Renal cortex interstitium (tissue), 11 donors: ENCODE data around the gene PROSER2. TPM values are rescaled to one million over a fixed set of nuclear protein-coding genes. Genes with fewer than 3 reads are reported as not detected.

Experiments used
- DNase-seq, 11 donors: peaks; one replicate each; pipeline ENCODE4 v3.0.0-alpha.2; 2013; ENCODE audit warnings: low read depth in 9 of 11, low spot score in 4 of 11; ENCODE audit errors: extremely low read depth in 1 of 11
- polyA plus RNA-seq, 3 donors: library from polyadenylated mRNA; unstranded; fragments of 120-200 nt; gene quantifications; one replicate each; pipeline ENCODE4 v1.2.1, GENCODE V29; 2013; ENCODE audit not compliant: insufficient read length in 3 of 3

The PROSER2 gene
- polyA plus RNA-seq, 3 donors = 3.8 to 6.6 (median 5.4) TPM

DNA sequence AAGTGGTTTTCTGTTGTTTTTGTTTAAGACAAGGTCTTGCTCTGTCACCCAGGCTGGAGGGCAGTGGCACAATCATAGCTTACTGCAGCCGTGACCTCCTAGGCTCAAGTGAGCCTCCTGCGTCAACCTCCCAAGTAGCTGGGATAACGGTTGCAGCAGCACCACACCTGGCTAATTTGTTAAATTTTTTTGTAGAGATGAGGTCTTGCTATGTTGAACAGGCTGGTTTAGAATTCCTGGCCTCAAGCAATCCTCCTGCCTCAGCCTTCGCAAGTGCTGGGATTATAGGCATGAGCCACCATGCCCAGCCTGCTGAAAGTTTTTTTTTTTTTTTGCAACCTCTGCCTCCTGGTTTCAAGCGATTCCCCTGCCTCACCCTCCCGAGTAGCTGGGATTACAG, 31.1 kb downstream of the PROSER2 start:
- no peak for DNase-seq

DNA sequence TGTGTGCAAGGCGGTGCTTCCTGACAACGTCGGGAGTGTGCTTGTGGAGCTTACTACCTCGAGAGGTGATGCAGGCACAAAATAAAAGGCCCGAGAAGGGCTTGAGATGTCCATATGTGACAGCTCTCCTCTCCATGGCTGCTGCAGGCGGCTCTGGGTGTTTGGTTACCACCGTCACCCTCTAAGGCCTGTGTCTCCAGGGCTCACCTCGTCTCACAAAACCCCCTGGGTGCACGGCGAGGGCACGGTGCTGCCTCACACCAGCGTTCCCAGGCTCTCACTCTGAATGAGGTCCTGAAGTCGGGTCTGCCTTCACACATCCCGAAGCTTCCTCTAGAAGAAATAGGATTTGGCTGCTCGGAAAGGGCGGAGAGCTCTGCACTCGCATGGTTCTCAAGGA, 32.9 kb downstream of the PROSER2 start:
- no peak for DNase-seq

DNA sequence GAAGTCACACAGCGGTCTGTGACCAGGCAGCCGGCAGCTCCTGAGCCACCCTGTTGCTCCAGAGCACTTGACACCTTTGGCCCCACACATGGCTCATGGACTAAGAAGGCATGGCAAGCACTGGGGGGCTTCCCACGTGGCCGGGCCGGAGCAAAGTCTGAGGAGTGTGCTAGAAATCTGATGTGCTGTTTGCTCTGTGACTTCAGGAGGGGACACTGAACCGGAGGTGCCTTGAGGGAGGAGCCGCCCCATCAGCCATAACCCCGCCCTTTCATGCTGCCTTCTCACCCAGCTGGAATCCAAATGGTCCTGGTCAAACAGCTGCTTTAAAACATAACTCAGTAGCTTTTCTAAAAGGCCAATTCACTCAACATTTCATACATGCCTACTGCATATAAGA, 33.5 kb downstream of the PROSER2 start:
- DNase-seq = no peak

DNA sequence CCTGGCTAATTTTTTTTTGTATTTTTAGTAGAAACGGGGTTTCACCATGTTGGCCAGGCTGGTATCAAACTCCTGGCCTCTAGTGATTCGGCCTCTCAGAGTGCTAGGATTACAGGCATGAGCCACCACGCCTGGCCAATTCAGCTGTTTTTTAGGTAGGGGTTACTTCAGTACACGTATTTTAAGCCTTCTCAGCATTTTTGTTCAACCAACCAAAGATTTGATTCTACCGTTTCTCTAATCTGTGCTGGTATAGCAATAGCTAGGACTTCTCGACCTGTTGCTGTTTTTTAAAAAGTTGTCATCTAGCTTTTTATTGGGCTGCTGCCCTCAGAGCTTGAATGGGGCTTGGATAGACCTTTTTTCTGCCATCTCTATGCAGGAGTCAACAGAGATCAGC, 34.9 kb downstream of the PROSER2 start:
- no peak for DNase-seq

DNA sequence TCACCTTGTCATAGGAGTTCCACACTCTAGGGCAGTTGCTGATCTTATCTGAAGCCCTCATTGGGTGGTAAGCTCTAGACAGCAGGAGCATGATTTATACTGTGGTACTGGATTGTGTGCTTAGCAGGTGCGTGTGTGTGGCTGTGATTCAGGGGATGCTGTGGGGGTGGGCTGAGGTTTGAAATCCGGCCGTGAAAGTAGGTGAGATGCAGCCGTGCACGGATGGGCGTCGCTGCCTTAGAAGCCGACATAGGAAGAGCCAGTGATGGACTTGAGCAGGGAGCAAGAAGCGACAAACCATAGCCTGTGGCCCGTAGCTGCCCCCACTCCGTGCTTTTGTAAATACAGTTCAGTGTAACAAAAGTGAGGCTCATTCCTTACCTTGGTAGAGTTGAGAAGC, 38.2 kb downstream of the PROSER2 start:
- DNase-seq = no peak

DNA sequence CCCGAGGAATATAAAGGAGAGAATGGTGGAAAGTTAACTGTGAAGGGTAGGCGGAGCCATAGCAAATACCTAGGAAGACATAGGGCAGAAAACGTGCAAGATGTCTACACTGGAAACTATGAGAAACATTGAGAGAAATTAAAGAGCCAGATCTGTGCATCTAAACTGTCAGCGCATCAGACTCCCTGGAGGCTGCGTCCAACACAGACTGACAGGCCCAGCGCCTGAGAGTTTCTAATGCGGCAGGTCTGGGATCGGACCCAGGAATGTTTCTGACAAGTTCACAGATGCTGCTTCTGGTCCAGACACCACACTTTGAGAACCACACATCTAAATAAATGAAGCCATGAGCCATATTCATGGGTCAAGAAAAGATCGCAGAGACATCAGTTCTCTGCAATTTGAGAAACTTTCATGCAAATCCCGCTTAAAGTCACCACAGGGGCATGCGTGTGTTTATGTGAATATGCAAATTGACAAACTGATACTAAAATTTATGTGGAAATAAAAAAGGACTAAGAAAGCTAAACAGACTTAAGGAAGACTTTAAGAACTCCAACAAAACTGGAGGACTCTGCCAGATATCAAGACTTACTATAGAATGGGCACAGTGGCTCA, 38.8 kb downstream of the PROSER2 start:
- no peak for DNase-seq

DNA sequence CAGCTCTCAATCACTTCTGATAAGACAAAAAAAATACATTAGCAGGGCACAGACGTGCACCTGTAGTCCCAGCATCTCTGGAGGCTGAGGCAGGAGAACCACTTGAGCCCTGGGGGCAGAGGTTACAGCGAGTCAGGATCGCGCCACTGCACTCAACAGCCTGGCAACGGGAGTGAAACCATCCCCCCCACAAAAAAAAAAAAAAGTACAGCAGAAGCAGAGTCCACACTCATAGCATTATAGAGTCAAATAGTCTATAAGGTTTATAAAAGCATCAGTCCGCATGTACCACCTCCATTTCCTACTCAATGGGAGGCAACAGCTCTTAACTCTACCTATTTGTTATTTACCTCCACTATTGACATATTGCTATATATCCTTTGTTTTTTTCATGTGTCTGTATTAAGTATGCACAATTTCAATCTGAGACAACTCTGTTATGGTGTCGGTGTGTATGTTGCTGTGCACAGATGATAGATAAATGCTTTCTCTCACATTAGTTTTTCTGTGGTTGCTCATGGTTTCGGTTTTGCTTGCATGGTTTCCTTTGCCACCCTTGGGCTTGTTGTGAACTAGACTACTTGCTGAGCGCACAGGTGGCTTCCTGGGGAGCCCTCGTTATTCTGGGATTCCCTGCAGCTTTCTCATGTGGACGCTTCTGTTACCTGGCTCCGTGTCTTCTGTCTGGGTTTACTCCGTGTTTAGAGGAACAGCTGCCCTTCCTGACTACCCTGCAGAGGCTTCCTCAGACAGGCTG, 40.4 kb downstream of the PROSER2 start:
- DNase-seq = no peak

DNA sequence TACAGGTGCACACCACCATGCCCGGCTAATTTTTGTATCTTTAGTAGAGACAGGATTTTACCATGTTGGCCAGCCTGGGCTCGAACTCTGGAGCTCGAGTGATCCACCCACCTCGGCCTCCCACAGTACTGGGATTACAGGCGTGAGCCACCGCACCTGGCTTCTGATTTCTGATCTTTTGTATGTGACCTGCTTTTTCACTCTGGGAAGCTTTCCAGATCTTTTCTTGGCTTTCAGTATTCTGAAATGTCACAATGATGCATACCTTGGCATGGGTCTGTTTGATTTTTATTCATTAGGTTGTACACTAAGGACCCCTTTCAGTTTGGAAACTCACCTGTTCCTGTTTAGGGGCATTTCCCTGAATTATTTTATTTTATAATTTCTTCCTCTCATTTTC, 41.6 kb downstream of the PROSER2 start:
- DNase-seq = no peak

DNA sequence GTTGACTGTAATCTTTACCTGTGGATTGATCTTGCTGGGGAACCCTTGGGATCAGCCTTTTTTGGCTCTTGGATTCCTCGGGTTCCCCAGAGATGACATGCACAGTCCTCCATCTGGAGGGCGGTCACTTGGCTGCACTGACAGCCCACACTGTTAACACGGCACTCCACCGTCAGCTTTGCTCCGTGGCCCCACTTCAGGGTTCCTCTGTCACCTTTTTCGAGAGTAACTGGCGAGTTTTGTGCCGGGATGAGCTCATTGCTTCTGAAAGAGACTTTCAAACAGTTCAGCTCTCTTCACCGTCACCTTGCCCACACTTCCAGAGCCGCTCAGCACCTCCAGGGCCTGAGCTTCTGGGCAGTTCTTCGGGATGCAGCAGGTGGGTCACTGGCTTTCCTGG, 42.4 kb downstream of the PROSER2 start:
- DNase-seq = no peak

DNA sequence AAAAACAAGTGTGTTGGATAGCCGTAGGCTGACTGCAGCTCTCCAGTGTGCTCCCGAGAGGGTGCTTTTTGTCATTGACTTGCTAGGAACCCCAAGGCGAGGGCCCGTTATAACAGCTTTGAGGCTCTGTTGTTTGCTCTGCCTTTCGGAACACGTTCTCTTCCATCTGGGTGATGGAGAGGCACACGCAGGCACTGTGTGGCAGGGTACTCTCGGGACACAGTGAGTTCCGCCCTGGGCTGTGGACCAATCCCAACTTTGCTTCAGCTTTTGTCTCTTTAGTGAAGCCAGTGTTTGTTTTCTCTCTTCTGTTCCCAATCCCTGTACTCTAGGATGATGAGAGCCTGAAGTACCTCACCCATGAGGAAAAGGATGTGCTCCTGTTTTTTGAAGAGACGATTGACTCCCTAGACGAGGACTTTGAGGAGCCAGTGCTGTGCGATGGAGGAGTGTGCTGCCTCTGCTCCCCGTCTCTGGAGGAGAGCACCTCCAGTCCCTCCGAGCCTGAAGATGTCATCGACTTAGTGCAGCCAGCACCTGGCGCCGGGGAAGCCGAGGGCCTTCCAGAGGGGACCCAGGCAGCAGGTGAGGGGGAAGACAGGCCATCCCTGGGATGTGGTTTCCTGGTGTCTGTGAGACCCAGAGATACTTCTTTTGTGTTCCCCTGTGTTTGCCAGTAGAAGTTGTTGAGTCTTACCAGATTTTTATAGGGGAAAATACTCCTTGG, 43.2 kb downstream of the PROSER2 start:
- no peak for DNase-seq

DNA sequence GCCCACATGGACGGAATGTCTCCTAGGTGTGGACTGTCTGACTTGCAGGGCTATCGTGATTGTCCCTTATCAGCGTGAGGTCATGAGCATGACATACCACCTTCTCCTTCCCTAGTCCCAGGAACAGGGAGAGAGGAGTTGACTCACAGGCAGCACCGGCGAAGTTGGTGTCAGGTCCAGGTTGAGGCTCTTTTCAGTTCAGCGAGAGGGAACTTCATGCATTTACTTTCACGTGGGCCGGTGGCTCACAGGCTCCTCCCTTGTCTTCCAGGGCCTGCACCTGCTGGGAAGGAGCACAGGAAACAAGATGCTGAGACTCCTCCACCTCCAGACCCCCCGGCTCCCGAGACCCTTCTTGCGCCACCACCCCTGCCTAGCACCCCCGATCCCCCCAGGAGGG, 46.1 kb downstream of the PROSER2 start:
- DNase-seq = no peak

DNA sequence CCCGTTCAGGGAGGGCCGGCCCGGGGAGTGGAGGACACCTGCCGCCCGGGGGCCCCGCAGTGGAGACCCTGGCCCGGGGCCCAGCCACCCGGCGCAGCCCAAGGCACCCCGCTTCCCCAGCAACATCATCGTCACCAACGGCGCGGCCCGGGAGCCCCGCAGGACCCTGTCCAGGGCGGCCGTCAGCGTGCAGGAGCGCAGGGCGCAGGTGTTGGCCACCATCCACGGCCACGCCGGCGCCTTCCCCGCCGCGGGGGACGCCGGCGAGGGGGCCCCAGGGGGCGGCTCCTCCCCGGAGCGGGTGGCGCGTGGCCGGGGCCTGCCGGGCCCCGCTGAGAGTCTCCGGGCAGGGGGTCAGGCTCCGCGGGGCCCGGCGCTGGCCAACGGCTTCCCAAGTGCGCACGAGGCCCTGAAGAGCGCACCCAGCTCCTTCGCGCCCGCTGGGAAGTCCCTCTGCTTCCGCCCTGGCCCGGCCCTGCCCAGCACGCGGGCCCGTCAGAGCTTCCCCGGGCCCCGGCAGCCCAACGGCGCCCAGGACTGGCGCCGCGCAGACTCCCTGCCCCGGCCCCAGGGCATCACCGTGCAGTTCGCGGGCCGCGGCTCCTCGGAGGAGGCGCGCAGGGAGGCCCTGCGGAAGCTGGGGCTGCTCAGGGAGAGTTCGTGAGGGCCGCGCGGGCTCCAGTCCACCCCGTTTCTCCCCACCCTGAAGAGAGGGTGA, 46.7 kb downstream of the PROSER2 start:
- no peak for DNase-seq

DNA sequence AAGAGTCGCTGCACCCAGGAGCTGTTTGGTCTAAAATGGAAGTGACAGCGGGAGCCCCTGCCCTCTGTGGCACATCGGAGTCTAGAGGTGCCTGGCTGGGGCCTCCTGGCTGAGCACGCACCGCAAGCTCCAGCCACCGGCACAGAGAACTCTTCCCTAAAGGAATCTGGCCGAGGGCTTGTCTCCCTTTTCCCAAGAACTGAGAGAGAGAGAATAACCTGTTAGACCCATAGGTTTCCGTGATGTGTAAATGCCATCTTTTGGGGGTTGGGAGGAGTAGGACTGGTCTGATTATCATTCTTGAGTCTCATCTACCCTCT, 47.3 kb downstream of the PROSER2 start:
- no peak for DNase-seq

DNA sequence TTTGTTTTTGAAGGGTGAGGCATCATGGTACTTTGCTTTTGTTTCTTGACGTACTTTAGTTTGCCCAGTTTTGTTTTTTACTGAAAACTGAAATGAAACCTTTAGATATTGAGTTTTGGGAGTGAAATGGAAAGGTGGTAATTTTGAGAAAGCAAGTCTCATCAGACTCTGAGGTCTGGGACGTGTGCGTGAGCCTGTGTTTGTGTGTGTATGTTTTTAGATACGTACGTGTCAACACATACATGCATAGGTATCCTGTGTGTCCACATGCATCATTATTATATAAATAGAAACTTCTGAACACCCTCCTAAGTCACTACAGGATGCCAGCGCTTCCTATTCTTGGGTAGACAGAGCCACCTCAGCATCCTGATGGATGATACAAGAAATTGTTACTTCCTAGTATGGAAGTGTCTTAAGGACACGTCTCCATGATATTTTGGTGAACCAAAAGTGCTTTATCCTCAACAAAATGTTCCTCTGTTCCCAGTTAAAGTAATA, 47.8 kb downstream of the PROSER2 start:
- DNase-seq = no peak

DNA sequence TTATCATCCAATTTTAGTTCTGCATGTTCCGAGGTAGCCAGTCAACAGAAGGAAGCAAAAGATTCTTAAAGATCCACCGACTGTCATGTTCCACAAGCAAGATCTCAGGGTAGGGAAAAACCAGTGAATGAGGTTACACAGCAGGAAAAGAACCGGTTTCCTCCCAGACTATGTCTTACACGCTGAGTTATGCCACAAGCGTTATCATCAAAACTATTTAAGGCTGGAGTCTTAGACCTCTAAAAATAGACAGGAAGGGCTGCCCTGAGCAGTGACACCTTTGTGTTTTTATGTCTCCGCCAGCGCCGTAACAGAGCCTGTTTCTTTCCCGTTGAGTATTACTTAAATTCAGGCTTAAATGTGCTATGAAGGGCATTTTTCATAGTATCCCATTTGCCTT, 48.3 kb downstream of the PROSER2 start:
- DNase-seq = no peak

DNA sequence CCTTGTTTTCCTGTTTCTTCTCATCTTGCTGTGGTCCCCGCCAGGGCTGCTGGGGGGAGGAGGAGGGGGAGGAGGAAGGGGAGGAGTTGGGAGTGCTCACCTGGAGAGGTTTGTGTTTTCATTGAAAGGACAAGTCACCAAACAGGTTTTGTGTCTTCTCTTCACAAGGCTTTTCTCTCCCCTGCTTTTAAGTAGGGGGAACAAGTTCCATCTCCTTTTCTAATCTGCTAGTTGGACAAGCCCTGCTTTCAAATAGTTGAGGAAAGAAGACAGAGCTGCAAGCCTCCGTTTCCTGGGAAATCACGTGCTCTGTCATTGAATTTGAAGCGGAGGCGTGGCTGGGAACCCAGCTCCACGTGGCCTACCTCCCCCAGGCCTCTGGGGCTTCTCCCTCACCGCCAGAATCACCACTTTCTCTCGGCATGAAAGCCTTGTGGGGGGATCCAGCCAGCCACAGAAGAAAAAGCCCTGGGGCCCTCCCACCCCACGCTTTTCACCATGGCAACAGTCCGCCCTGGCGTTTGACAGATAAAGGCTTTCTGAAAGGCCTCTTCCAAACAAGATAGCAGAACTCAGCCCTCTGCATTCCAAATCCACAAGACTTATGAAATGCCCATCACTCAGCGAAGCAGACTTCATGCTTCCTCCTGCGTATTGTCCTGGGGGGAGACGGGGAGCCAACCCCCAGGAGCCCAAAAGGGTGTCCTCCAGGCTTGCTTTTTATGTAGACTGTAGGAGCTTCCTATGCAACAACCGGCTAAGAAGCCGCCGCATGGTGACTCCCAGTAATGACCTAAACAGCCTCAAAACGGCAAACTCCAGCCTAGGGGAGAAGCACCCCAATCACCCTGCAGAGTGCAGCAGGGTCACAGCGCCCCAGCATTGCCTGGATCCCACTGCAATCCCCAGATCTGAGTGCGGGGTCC, 51.7 kb downstream of the PROSER2 start:
- DNase-seq = peak; percentile 53 to 73 (median 62)

DNA sequence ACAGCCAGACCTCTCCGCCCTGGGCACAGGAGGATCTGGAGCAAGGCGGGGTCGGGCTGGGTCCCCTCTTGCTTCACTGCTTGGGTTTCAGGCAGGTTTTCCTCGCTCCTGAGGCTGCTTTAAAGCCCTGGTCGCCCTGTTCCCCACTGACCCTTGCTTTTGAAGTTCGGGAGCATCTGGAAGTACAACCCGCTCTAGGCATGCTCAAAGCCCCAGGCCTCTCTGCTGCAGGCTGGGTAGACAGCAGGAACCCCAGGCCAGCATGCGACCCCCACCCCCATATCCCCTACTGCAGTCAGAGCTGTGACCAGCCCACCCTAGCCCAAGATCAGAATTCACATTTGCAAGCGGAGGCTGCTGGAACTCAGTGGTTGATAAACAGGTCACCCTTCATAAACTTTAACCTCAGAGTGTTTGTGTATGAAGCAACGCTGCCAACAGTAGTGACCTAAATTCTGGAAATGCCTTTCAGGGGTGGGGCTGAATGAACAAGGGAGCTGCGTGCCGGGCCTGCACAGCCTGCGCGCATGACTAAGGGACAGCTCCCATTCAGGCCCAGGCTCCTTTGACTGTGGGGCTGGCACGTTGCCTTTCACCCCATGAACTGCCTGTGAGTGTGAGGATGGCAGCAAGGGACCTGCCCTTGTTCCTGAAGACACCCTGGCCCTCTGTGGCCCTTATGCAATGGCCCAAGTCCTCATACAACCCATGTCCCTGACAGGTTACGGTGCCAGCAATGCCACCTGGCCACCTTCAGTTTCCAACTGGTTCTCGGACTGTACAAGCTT, 52.5 kb downstream of the PROSER2 start:
- peak in 9 of 11 donors; percentile 42 to 85 (median 68) for DNase-seq

DNA sequence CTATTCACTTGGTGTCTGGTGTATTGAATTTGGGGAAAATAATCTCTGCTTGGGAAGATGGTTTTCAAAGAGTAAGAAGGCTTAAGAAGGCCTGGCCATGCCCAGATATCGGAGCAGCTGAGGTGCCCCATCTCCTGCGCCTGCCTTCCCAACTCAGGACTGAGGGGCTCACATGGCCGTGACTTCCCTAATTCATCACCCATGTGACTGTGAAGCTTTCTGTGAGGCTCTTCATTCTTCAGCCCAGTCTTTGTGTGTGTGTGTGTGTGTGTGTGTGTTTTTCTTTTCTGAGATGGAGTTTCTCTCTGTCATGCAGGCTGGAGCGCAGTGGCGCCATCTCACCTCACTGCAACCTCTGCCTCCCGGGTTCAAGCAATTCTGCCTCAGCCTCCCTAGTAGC, 53.2 kb downstream of the PROSER2 start:
- DNase-seq = no peak
